Fibroblast of villous mesenchyme (primary cell): ENCODE measurements around the gene SGK2. TPM values are rescaled to one million over a fixed set of nuclear protein-coding genes. Genes with fewer than 3 reads are reported as not detected.
A peak's percentile ranks its signal among the peaks of the same experiment; 100 is the strongest.

Experiments used
- DNase-seq: peaks from one replicate; pipeline ENCODE4 v3.0.0-alpha.2; 2010; ENCODE audit warnings: low read depth
- H3K4me3 ChIP-seq: 2 replicates; pipeline ENCODE4 v1.5.1; 2011; ENCODE audit warnings: low read depth, mild to moderate bottlenecking, low read length
- CTCF ChIP-seq: IDR thresholded peaks from 2 replicates; pipeline ENCODE4 v1.5.1; 2012; ENCODE audit warnings: low read depth, mild to moderate bottlenecking, low read length; ENCODE audit not compliant: insufficient read depth
- total RNA-seq: library from RNA; depleted of rRNA; stranded (reverse); fragments of >200 nt; gene quantifications from 2 replicates; pipeline ENCODE4 v1.2.3, GENCODE V29; 2012

The SGK2 gene
- total RNA-seq, 1 donor = under 0.01 TPM

- H3K4me3 ChIP-seq = no peak overlapping the region
- no peak for TF ChIP-seq CTCF
- no peak for DNase-seq
These were observed 9.9 kb downstream of the SGK2 start for GRCh38 chr20:43568706-43569105.

GRCh38 chr20:43569282-43569681, 10.5 kb downstream of the SGK2 start:
- no peak overlapping the region for H3K4me3 ChIP-seq
- DNase-seq = no peak
- TF ChIP-seq CTCF = no peak

- H3K4me3 ChIP-seq = no peak overlapping the region
- DNase-seq = no peak
- no peak for TF ChIP-seq CTCF
These were observed 11.7 kb downstream of the SGK2 start for GRCh38 chr20:43570496-43570895.

- DNase-seq = no peak
- no peak for TF ChIP-seq CTCF
- no peak overlapping the region for H3K4me3 ChIP-seq
These were observed 12.5 kb downstream of the SGK2 start for GRCh38 chr20:43571310-43571709.

- no peak overlapping the region for H3K4me3 ChIP-seq
- no peak for TF ChIP-seq CTCF
- DNase-seq = no peak
These were observed 12.9 kb downstream of the SGK2 start for GRCh38 chr20:43571771-43572170.

GRCh38 chr20:43572891-43573290, 14.1 kb downstream of the SGK2 start:
- no peak for DNase-seq
- TF ChIP-seq CTCF = no peak
- no peak overlapping the region for H3K4me3 ChIP-seq

- TF ChIP-seq CTCF = no peak
- peak; percentile 28 for DNase-seq
- no peak overlapping the region for H3K4me3 ChIP-seq
These were observed 17.3 kb downstream of the SGK2 start for GRCh38 chr20:43576108-43576507.
